Esophagus (tissue), 2 donors: ENCODE measurements around the gene FBXO15. TPM values are rescaled to one million over a fixed set of nuclear protein-coding genes. Genes with fewer than 3 reads are reported as not detected.

Source experiments
- H3K27ac ChIP-seq, 2 donors: one replicate each; pipeline ENCODE4 v1.5.1; 2013; ENCODE audit warnings: low read depth in 2 of 2, mild to moderate bottlenecking in 2 of 2, inconsistent platforms in 1 of 2, low read length in 1 of 2, moderate library complexity in 1 of 2
- H3K27me3 ChIP-seq, 2 donors: one replicate each; pipeline ENCODE4 v1.6.1; 2013; ENCODE audit warnings: low read length in 2 of 2, control low read depth in 1 of 2, mild to moderate bottlenecking in 1 of 2; ENCODE audit not compliant: insufficient read depth in 2 of 2, control insufficient read depth in 1 of 2
- H3K36me3 ChIP-seq, 2 donors: one replicate each; pipeline ENCODE4 v1.6.1; 2013; ENCODE audit warnings: low read length in 1 of 2; ENCODE audit not compliant: control insufficient read depth in 2 of 2, insufficient read depth in 2 of 2
- H3K4me1 ChIP-seq, 2 donors: one replicate each; pipeline ENCODE4 v1.6.1; 2013; ENCODE audit warnings: low read length in 1 of 2; ENCODE audit not compliant: control insufficient read depth in 2 of 2, insufficient read depth in 2 of 2
- H3K4me3 ChIP-seq, 2 donors: one replicate each; pipeline ENCODE4 v1.5.1; 2013; ENCODE audit warnings: low read length in 2 of 2, mild to moderate bottlenecking in 2 of 2, low read depth in 1 of 2, moderate library complexity in 1 of 2
- H3K9me3 ChIP-seq, 2 donors: one replicate each; pipeline ENCODE4 v1.6.1; 2013; ENCODE audit warnings: mild to moderate bottlenecking in 2 of 2, low read depth in 1 of 2, low read length in 1 of 2, moderate library complexity in 1 of 2; ENCODE audit not compliant: control insufficient read depth in 2 of 2, insufficient read depth in 1 of 2
- WGBS, 2 donors: extraction: QIAGEN DNeasy Blood & Tissue Kit; methylation state at CpG; one replicate each; pipeline ENCODE4 v1.1.7; 2013; 5-methylcytosine and 5-hydroxymethylcytosine counted together
- polyA plus RNA-seq, 2 donors: library from polyadenylated mRNA; stranded (reverse); fragments of 200-250 nt; gene quantifications; one replicate each; pipeline ENCODE4 v1.2.3, GENCODE V29; 2013
- donor health status: healthy with polysubstance abuse.
- donor health status: Bipolar disorder and iron deficiency.

The FBXO15 gene
- polyA plus RNA-seq, 2 donors, result 0.16 to 0.41 TPM

DNA sequence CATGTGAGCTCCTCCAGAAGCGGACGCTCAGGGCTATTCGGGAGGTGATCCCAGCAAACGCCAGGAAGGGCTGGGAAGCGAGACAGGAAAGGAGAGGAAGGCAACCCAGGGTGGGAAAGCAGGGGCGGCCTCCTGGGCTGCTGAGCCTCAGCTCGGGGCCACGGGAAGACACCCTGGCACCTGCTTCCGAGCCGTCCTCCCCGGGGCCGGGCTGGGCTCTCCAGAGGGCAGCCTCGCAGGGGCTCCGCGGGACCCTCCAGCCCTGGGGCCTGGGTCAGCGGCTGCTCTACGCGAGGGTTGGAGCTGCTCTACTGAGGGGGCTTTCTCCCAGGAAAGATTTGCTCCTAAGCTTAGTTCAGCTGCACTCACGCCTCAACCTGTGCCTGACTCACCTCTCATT lies 34.7 kb upstream of the FBXO15 start:
- no peak overlapping the region for H3K27ac ChIP-seq
- H3K36me3 ChIP-seq, result no peaks in the 10 kb centered on the region
- no peaks in the 10 kb centered on the region for H3K9me3 ChIP-seq
- H3K4me3 ChIP-seq, result no peak overlapping the region
- H3K4me1 ChIP-seq, result no peaks in the 10 kb centered on the region
- no peaks in the 10 kb centered on the region for H3K27me3 ChIP-seq
- 93% methylated on average over 14 to 19 of the region's 19 CpGs for WGBS, 2 donors

- Histone ChIP-seq H3K27ac (no peak overlapping the region), H3K36me3 (no peaks in the 10 kb centered on the region), H3K27me3 (no peaks in the 10 kb centered on the region), H3K9me3 (no peaks in the 10 kb centered on the region), H3K4me3 (no peak overlapping the region), H3K4me1 (no peaks in the 10 kb centered on the region)
- 82% methylated on average over 10 of the region's 10 CpGs for WGBS, 2 donors
Measured at GRCh38 chr18:74179623-74180199, 32.1 kb upstream of the FBXO15 start.

- Histone ChIP-seq H3K27me3 (no peaks in the 10 kb centered on the region), H3K36me3 (no peaks in the 10 kb centered on the region), H3K9me3 (no peaks in the 10 kb centered on the region), H3K27ac (no peak overlapping the region), H3K4me1 (no peaks in the 10 kb centered on the region), H3K4me3 (no peak overlapping the region)
- WGBS, 2 donors, result 83 to 87% methylated on average over 1 of the region's 1 CpG
Measured at GRCh38 chr18:74178884-74179283, 31.2 kb upstream of the FBXO15 start.

GRCh38 chr18:74175658-74176057 lies 28.0 kb upstream of the FBXO15 start:
- no peaks in the 10 kb centered on the region for H3K36me3 ChIP-seq
- H3K27me3 ChIP-seq, result no peaks in the 10 kb centered on the region
- no peaks in the 10 kb centered on the region for H3K4me1 ChIP-seq
- H3K4me3 ChIP-seq, result no peak overlapping the region
- WGBS, 2 donors, result 43 to 58% methylated on average over 6 of the region's 6 CpGs
- H3K27ac ChIP-seq, result no peak overlapping the region
- H3K9me3 ChIP-seq, result no peaks in the 10 kb centered on the region

GRCh38 chr18:74173434-74173750 lies 25.8 kb upstream of the FBXO15 start:
- no peaks in the 10 kb centered on the region for H3K27me3 ChIP-seq
- no peaks in the 10 kb centered on the region for H3K9me3 ChIP-seq
- WGBS, 2 donors, result 92 to 94% methylated on average over 9 to 11 of the region's 11 CpGs
- H3K27ac ChIP-seq, result no peak overlapping the region
- no peaks in the 10 kb centered on the region for H3K4me1 ChIP-seq
- H3K36me3 ChIP-seq, result no peaks in the 10 kb centered on the region
- H3K4me3 ChIP-seq, result no peak overlapping the region

DNA sequence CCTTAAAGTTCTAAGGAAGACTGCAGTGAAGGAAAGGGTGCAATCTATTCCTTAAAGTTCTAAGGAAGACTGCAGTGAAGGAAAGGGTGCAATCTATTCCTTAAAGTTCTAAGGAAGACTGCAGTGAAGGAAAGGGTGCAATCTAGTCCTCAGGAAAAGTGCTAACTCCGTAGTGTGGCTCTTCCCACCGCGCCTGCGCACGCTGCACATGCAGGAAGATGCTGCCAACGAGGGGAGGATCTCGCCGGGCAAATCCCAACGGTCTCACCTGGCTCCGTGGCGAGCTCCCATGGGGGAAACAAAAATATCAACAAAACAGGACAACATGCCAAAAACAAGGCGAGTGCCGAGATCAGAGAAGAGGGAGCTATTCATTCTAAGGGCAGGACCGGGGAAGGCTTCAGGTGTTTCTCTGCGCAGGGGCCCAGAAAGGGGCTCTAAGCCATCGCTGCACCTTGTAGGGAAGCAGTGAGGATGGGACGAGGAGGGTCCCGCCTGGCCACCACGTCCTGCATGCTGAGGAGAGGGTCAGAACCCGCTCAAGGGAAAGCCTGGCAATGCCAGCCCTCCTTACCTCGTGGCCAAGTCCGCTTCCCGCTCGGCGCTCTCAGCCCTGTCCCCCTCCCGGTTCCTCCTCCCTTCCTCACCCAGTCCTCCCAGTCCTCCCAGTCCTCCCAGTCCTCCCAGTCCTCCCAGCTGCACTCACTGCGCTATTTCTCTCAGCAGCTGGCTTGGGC lies 25.2 kb upstream of the FBXO15 start:
- H3K9me3 ChIP-seq, result no peaks in the 10 kb centered on the region
- no peaks in the 10 kb centered on the region for H3K36me3 ChIP-seq
- no peaks in the 10 kb centered on the region for H3K4me1 ChIP-seq
- H3K27me3 ChIP-seq, result no peaks in the 10 kb centered on the region
- WGBS, 2 donors, result 81 to 84% methylated on average over 24 to 27 of the region's 27 CpGs
- no peak overlapping the region for H3K4me3 ChIP-seq
- H3K27ac ChIP-seq, result no peak overlapping the region

- Histone ChIP-seq H3K27ac (no peak overlapping the region), H3K4me1 (no peaks in the 10 kb centered on the region), H3K36me3 (no peaks in the 10 kb centered on the region), H3K4me3 (no peak overlapping the region), H3K9me3 (no peaks in the 10 kb centered on the region), H3K27me3 (no peaks in the 10 kb centered on the region)
- 54 to 58% methylated on average over 12 of the region's 12 CpGs for WGBS, 2 donors
Measured at GRCh38 chr18:74171910-74172606, 24.4 kb upstream of the FBXO15 start.

- Histone ChIP-seq H3K4me3 (no peak overlapping the region), H3K36me3 (peaks cover 0 to 2% of the 10 kb centered on the region in 2 donors)
- 44 to 60% methylated on average over 7 of the region's 7 CpGs for WGBS, 2 donors
Measured at GRCh38 chr18:74166386-74166785, 18.8 kb upstream of the FBXO15 start.

DNA sequence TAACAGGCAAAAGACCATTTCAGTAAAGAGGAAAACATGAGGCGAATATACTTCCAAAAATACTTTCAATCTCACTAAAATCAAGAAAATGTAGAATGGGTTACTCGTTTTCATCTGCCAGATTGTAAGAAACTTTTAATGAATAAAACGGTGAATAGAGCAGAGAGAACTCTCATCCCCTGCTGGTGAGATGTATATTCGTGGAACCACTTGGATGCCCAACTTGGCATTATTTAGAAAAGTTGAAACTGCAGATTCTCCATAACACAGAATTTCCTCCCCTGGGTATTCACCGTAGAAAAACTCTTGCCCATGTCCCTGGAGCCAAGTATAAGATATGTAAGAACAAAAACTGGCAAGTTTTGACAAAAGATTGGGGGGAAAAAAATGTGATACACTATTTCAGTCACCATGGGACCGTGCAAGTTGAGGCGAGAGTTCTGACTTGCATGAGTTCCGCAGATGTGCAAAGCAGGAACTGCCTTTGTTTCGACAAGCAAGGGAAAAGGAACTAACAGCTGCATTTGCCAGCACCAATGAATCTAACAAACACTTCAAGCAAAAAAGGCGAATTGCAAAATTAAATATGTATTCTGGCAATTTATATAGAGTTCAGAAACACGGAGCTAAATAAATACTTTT lies 15.5 kb upstream of the FBXO15 start:
- Histone ChIP-seq H3K36me3 (peaks cover 4 to 8% of the 10 kb centered on the region in 2 donors), H3K4me3 (no peak overlapping the region), H3K27ac (no peak overlapping the region), H3K27me3 (no peaks in the 10 kb centered on the region), H3K9me3 (no peaks in the 10 kb centered on the region), H3K4me1 (no peaks in the 10 kb centered on the region)
- 41 to 52% methylated on average over 11 of the region's 11 CpGs for WGBS, 2 donors

More at GRCh38 chr18:74166386-74166785, 18.8 kb upstream of the FBXO15 start:
- Histone ChIP-seq H3K9me3 (no peaks in the 10 kb centered on the region), H3K4me1 (no peaks in the 10 kb centered on the region), H3K27ac (no peak overlapping the region), H3K27me3 (no peaks in the 10 kb centered on the region)
